GM18909 (cell line): ENCODE results near the gene TBC1D16.

Experiments used
- ATAC-seq: cut with Tn5 transposase; IDR thresholded peaks from one replicate; pipeline ENCODE4 v1.9.1; 2021; ENCODE audit warnings: mild to moderate bottlenecking; ENCODE audit not compliant: unreplicated experiment, poor library complexity

TBC1D16 gene

DNA sequence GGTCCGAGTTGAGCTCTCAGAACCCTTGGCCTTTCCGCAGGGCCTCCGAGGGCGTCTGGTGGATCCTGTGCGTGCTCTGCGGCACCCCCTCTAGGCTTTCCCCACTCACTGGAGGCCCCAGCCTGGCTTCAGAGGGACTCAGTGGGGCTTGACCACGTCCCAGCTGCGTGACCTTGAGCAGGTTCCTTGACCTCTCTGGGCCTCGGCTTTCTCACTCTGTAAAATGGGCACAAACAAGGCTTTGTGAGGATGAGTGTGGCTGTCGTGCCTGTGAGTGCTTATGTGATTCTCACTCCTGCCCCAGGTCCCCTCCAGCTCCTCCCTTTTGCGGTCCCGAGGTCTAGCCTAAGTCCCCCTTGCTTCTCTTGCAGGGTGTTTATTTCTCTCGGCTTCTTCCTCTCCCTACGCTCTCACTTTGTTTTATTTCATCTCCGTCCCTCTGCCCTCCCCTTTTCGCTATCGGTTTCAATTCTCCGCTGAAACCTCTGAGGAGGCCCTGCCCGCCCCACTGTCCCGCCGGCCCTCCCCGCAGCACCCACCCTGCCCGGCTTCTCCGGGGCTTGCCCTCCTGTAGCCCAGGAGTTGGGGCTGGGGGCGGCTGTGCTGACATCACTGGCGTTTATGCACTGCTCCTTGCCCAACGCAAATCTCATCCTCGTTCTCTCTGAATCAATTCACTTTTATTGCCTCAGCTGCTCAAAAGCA lies 114.1 kb downstream of the TBC1D16 start:
- ATAC-seq = no peak

DNA sequence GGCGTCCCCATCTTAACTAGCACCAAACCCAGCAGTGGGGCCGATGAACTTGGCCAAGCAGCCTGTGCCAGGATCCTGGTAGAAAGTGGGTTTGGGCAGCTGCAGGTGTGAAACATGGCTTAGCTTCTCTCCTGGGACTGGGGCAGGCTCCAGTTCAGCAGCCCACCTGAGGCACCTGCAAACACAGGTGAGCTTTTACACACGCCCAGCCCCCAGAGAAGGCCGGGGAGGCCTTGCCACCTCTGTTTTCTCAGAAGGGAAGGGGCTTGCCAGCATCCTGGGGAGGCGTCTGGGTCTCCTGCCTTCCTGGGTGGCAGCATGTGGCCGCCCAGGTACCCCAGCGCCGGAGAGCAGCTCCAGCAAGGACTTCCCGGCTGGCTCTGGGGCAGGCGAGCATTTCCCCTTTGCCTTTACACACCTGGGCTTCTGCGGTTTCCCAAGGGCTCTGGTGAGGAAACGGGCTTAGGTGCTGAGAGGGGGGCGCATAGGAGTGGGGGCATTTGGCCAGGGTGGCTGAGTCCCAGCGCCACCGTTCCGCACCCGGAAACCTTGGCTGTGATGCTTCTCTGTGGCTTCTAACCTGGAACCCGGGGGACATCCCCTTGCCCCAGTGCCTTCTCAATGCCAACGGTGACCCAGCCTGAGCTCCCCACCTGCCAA lies 114.8 kb downstream of the TBC1D16 start:
- no peak for ATAC-seq

DNA sequence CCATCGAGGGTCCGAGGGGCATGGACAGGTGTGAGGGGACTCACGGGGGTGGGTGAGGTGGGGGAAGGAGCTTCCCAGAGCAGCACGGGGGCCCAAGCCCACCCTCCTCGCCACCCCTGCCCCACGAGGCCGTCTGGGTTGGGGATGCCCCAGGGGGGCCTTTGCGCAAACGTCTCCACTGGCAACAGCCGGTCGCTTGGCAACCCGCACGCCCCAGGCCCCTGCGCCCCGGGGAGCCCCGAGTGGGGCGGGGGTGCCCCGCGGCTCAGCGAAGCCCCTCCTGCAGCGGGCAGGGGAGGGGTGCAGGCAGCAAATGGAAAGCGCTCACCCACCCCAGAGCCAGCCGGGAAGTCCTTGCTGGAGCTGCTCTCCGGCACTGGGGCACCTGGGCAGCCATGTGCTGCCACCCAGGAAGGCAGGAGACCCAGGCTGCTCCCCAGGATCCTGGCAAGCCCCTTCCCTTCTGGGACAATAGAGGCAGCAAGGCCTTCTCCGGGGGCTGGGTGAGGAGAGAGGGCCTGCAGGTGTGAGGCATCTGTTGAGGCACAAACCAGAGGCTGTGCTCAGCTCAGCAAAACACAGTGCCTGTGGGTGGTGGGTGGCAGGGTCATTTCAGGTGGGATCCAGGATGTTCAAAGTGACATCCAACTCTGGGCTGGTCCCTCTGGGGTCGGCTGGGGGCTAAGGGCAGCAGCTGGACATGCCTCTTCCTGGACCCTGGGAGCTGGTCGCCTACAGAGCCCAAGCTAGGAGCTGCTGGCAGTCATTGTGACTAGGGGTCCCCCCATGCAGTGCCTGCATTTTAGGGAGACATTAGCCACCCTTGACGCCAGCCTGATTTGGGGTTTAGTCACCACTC lies 115.6 kb downstream of the TBC1D16 start:
- no peak for ATAC-seq

- ATAC-seq = no peak
Observed at GRCh38 chr17:79919164-79919585, 116.5 kb downstream of the TBC1D16 start.

DNA sequence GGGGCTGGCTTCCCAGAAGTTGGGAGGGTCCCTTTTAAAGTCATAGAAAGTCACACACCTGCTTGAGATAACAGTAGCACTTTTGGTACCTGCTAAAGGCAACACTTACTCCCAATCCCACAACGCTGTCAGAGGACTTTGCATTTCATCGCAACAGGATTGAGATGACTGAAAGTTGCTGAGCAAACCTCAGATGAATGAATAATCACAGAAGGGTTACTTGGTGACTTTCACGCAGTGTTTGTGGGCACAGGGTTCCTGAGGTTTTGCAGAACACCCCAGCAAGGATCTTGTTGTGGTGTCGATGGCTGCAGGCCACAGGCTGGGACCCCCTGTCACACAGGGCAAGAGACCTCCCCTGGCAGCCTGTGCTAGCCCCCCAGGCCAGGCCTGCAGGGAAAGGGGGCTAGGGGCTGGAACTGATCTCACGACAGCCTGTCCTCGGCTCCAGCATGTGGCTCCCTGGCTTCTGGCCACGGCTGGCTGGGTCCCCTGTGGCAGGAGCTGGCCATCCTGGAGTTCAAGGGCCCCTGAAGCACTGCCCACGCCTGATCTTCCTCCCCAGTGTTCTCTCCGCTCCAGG lies 117.0 kb downstream of the TBC1D16 start:
- no peak for ATAC-seq

GRCh38 chr17:79917902-79918484 lies 117.7 kb downstream of the TBC1D16 start:
- no peak for ATAC-seq

GRCh38 chr17:79916991-79917901 lies 118.4 kb downstream of the TBC1D16 start:
- ATAC-seq = no peak

- ATAC-seq = no peak
Observed at GRCh38 chr17:79916506-79916905, 119.2 kb downstream of the TBC1D16 start.

- ATAC-seq = no peak
Observed at GRCh38 chr17:79915850-79916430, 119.7 kb downstream of the TBC1D16 start.

- ATAC-seq = no peak
Observed at GRCh38 chr17:79914813-79915740, 120.6 kb downstream of the TBC1D16 start.

- ATAC-seq = no peak
Observed at GRCh38 chr17:79913896-79914812, 121.5 kb downstream of the TBC1D16 start.

DNA sequence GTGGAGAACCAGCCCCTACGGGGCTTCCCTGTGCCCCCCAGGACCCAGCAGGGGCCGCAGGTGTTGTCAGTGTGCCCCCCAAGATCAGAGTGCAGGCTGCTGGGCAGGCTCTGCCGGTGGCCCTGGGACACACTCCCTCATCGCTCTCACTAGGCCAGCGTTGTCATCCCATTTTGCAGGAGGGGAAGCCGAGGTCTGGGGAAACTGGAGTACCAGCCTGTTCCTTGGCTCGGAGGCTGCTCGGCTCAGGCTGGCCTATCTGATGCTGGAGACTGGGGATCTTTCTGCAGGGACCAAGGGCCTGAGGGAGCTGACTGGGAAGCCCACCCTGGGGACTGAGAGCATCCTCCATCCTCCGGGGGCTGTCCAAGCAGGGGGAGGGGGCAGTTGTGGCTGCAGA lies 122.2 kb downstream of the TBC1D16 start:
- ATAC-seq = no peak

DNA sequence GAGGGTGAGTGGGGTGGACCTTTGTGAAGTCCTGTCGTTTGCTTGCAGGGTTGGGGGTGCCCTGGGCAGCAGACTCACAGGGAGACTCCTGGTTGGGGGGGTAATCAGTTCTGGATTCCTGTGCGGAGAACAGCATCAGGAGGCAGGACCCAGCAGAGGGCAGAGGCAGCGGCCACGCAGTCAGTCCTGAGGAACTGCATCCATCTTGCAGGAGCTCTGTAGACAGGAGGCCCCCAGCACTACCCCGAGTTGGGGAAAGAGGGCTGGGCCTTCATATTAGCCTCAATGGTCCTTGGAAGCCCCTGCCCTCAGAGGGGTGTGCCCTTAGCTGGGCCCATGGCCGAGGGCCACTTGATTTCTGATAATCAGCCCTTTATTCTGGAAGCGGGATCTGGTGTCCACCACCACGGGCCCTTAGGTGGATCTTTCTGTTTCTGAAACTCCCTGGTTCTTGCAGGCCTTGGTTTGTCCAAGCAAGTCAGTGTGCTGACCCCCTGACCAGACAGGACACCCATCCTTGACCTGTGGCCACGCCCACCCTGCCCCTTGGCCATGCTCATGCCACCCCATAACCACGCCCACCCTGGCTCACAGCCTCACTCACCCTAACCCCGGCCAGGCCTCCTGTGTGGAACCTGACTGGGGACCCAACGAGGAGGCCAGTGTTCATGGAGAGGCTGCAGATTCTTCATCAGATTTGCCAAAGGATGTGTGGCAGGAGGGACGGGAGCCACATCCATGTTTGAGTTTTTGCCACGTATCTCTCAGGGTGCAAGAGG lies 122.9 kb downstream of the TBC1D16 start:
- ATAC-seq = no peak

DNA sequence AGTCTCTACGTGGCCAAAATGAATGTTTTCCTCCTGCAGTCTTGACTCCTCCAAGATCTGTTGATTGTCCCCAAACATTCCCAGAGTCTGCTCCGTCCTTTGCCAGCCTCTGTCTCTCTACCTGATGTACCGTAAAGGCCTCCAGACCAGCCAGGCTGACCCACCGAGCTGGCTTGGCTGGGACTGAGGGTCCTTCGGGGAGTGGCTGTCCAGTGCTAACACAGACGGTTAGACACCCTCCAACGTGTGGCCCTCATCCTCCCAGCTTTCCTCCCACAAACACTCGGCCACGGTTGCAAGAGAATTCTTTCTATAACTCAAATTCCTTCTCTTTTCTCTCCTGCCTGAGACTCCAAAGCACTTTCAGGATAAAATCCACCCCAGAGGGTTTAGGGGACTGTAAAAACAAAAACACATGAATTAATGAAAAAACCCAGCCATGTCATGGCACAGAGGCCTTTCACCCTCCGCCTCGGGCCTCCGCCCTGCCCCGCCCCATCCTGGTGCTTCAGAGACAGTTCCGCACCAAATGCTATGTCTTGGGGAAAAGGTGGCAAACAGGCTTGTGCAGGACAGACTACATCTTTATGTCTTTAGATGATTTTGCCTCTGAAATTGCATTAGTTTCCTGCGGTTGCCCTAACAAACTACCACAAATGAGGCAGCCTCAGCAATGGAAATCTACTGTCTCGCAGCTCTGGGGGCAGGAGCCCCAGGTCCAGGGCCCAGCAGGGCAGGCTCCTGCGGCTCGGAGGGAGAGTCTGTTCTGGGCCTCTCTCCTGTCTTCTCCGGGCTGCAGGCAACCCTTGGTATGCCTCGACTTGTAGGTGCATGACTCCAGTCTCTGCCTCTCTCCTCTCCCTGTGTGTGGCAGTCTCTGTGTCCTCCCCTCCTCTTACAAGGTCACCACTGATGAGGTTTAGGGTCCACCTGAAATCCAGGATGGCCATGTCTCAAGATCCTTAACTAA lies 124.0 kb downstream of the TBC1D16 start:
- ATAC-seq = no peak

GRCh38 chr17:79910985-79911361 lies 124.7 kb downstream of the TBC1D16 start:
- no peak for ATAC-seq
